Left lung (tissue), 14 donors: ENCODE data around the gene PCSK7. TPM values are rescaled to one million over a fixed set of nuclear protein-coding genes. Genes with fewer than 3 reads are reported as not detected.

Experiments used
- ATAC-seq: fragments of 200-7000 bp; cut with Tn5 transposase; one replicate; pipeline ENCODE4 v1.9.1; 2020; ENCODE audit warnings: moderate library complexity
- DNase-seq, 4 donors: peaks; one replicate each; pipeline ENCODE4 v3.0.0-alpha.2; 2013 to 2020
- H3K27ac ChIP-seq, 2 donors: fragments of 200-600 bp; sonication (generic) in 1 of 2; one replicate each; pipeline versions ENCODE4 v1.5.0 to v1.8.0; 2020 to 2021
- H3K27me3 ChIP-seq, 2 donors: fragments of 200-600 bp; sonication (generic) in 1 of 2; one replicate each; pipeline versions ENCODE4 v1.5.0 to v1.8.0; 2020 to 2021
- H3K36me3 ChIP-seq, 2 donors: fragments of 200-600 bp; sonication (generic) in 1 of 2; one replicate each; pipeline versions ENCODE4 v1.5.0 to v1.8.0; 2020 to 2021
- H3K4me1 ChIP-seq, 2 donors: fragments of 200-600 bp; one replicate each; pipeline ENCODE4 v1.8.0; 2021
- H3K4me3 ChIP-seq, 2 donors: fragments of 200-600 bp; sonication (generic) in 1 of 2; one replicate each; pipeline versions ENCODE4 v1.5.0 to v1.8.0; 2020 to 2021; ENCODE audit warnings: mild to moderate bottlenecking in 1 of 2
- H3K9me3 ChIP-seq, 2 donors: fragments of 200-600 bp; sonication (generic) in 1 of 2; one replicate each; pipeline versions ENCODE4 v1.5.0 to v1.8.0; 2020 to 2021
- CTCF ChIP-seq, 2 donors: fragments of 200-600 bp; sonication (generic) in 1 of 2; IDR thresholded peaks; one replicate each; pipeline versions ENCODE4 v1.5.0 to v1.8.0; 2021; ENCODE audit warnings: antibody characterized with exemption in 2 of 2
- intact Hi-C, 2 donors: fragments of 100-400 bp; cut with DNase I; formaldehyde crosslinking; loops; one replicate each; pipeline versions ENCODE4 v1.11.2 to v1.14.2; 2022
- long read RNA-seq, 12 donors: library from polyadenylated mRNA in 2 of 12; unstranded in 2 of 12; transcript quantifications; one replicate each; pipeline ENCODE4 v2.0.0 and lab custom pipeline, GENCODE V29; 2019 to 2026
- polyA plus RNA-seq, 6 donors: library from polyadenylated mRNA; unstranded; fragments of 120-200 nt; gene quantifications; one replicate each; pipeline ENCODE4 v1.2.1, GENCODE V29; 2013; ENCODE audit not compliant: insufficient read length in 6 of 6
- total RNA-seq, 2 donors: library from RNA; stranded (reverse); fragmentation: NEBNext Ultra II Directional; extraction: Animal tissue kit (Norgen Biotek cat#: 25700); gene quantifications; one replicate each; pipeline ENCODE4 v1.2.1, GENCODE V29; 2021
- donor health status: DM: no; HTN: yes; CAD: no.
- donor health status: DM: no; HTN: no; CAD: no.

Gene PCSK7
- total RNA-seq (10 to 100 TPM; 65.8 to 77.8 TPM), polyA plus RNA-seq (10 to 100 TPM; 24.5 to 33.1 (median 27.7) TPM)
- long read RNA-seq, donor 1, partial matches to known transcripts, result 5 of 5 reads
- long read RNA-seq, donor 1, other reads (novel, unspliced or antisense), result 0 of 5 reads
- long read RNA-seq, donor 2, full-length matches to known transcripts, result 1 of 229 reads
- long read RNA-seq, donor 2, partial matches to known transcripts, result 107 of 229 reads
- long read RNA-seq, donor 2, other reads (novel, unspliced or antisense), result 121 of 229 reads
- long read RNA-seq, donor 3, full-length matches to known transcripts, result 3 of 392 reads
- long read RNA-seq, donor 3, partial matches to known transcripts, result 240 of 392 reads
- long read RNA-seq, donor 3, other reads (novel, unspliced or antisense), result 149 of 392 reads
- long read RNA-seq, donor 4, full-length matches to known transcripts, result 2 of 16 reads
- long read RNA-seq, donor 4, partial matches to known transcripts, result 5 of 16 reads
- long read RNA-seq, donor 4, other reads (novel, unspliced or antisense), result 9 of 16 reads
- long read RNA-seq, donor 5, full-length matches to known transcripts, result 2 of 2 reads
- long read RNA-seq, donor 5, partial matches to known transcripts, result 0 of 2 reads
- long read RNA-seq, donor 5, other reads (novel, unspliced or antisense), result 0 of 2 reads
- long read RNA-seq, donor 6, partial matches to known transcripts, result 44 of 117 reads
- long read RNA-seq, donor 6, other reads (novel, unspliced or antisense), result 73 of 117 reads
- long read RNA-seq, donor 7, full-length matches to known transcripts, result 1 of 1 reads
- long read RNA-seq, donor 7, partial matches to known transcripts, result 0 of 1 reads
- long read RNA-seq, donor 7, other reads (novel, unspliced or antisense), result 0 of 1 reads
- long read RNA-seq, donor 8, result 0 reads
- long read RNA-seq, donor 9, result 0 reads
- long read RNA-seq, donor 10, full-length matches to known transcripts, result 7 of 17 reads
- long read RNA-seq, donor 10, partial matches to known transcripts, result 7 of 17 reads
- long read RNA-seq, donor 10, other reads (novel, unspliced or antisense), result 3 of 17 reads
- long read RNA-seq, donor 11, full-length matches to known transcripts, result 4 of 47 reads
- long read RNA-seq, donor 11, partial matches to known transcripts, result 33 of 47 reads
- long read RNA-seq, donor 11, other reads (novel, unspliced or antisense), result 10 of 47 reads
- long read RNA-seq, donor 12, partial matches to known transcripts, result 0 of 8 reads
- long read RNA-seq, donor 12, other reads (novel, unspliced or antisense), result 8 of 8 reads

DNA sequence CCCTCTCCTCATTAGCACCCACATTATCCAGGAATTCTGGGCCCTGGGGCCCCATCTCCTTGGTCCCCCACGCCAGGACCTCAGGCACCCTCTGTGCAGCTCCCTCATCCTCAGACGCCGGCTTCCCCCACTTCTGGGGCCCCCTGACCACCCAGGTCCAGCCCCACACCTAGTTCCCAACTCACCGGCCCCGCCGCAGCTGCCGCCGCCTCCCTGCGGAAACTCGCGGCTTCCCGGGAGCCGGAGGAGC, at the start of gene PCSK7:
Gene PCSK7 (minus strand): TSS at position 232 of the 250 bp plus-strand sequence. CDS start 2,229 bp downstream, outside the sequence.
- Histone ChIP-seq H3K4me3 (peak within 1 kb of the TSS; percentile 89 to 95), H3K27ac (peak within 1 kb of the TSS; percentile 90 to 93), H3K36me3 (peaks cover 0 to 35% of the 10 kb centered on the region in 2 donors), H3K4me1 (peaks cover 9 to 42% of the 10 kb centered on the region in 2 donors), H3K9me3 (no peaks in the 10 kb centered on the region), H3K27me3 (no peaks in the 10 kb centered on the region)
- intact Hi-C loops, result no loop called here
- DNase-seq, result peak in 1 of 4 donors; percentile 76
- no peak for ATAC-seq
- no peak for TF ChIP-seq CTCF (IDR thresholded peaks at IDR 0.05)

DNA sequence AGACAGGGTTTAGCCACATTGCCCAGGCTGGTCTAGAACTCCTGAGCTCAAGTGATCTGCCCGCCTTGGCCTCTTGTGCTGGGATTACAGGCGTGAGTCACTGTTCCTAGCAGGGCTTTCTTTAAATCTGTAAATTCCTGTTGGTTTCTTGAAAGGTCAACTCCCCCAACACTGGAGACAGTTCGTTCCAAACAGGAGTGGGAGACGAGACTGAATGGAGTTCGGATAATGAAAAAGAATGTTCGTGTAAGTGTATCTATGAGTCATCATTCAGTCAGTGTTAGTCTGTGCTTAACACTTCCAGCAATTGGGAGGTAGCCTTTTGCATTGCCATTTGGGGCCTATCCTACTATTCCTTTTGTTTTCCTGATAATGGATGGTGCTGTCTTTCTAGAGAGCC, 49.3 kb upstream of the PCSK7 start:
- H3K27ac ChIP-seq, result peak overlapping the region; percentile 20 to 24
- peak; percentile 80 for ATAC-seq
- intact Hi-C loops, result no loop called here

GRCh38 chr11:117279711-117280376, 48.0 kb upstream of the PCSK7 start:
- Histone ChIP-seq H3K4me1 (peaks cover 0 to 3% of the 10 kb centered on the region in 2 donors), H3K4me3 (no peak overlapping the region), H3K9me3 (no peaks in the 10 kb centered on the region), H3K27me3 (no peaks in the 10 kb centered on the region), H3K27ac (peak overlapping the region in 1 of 2 donors; percentile 20), H3K36me3 (peaks cover 0 to 44% of the 10 kb centered on the region in 2 donors)
- TF ChIP-seq CTCF (IDR thresholded peaks at IDR 0.05), result no peak
- ATAC-seq (no peak), DNase-seq (no peak)
- intact Hi-C loops, result no loop called here

More for the DNA sequence above, 49.3 kb upstream of the PCSK7 start:
- no peak for DNase-seq
- Histone ChIP-seq H3K4me3 (no peak overlapping the region), H3K36me3 (peaks cover 0 to 51% of the 10 kb centered on the region in 2 donors), H3K4me1 (peaks cover 0 to 3% of the 10 kb centered on the region in 2 donors), H3K9me3 (no peaks in the 10 kb centered on the region), H3K27me3 (no peaks in the 10 kb centered on the region)
- no peak for TF ChIP-seq CTCF (IDR thresholded peaks at IDR 0.05)

DNA sequence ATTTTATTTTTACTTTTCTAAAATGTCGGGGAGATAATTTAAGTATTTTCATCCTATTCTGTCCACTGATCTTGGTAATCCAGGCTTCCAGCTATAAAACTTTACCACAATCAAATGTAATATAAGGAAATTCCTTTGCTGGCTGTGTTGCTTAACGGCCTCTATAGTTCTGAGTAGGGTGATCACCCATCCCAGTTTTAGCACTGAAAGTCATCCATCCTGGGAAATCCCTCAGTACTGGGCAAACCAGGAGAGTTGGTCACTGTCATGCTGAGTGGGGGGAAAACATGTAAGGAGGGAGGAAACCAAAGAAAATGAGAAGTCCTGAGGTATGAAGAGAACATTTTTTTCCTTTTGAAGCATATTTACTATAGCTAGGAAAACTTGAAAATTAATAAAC, 46.5 kb upstream of the PCSK7 start:
- H3K36me3 ChIP-seq, result peaks cover 0 to 29% of the 10 kb centered on the region in 2 donors
- DNase-seq, result no peak
- H3K4me1 ChIP-seq, result peaks cover 0 to 3% of the 10 kb centered on the region in 2 donors
- H3K9me3 ChIP-seq, result no peaks in the 10 kb centered on the region
- no peaks in the 10 kb centered on the region for H3K27me3 ChIP-seq
- no peak overlapping the region for H3K27ac ChIP-seq
- TF ChIP-seq CTCF (IDR thresholded peaks at IDR 0.05), result no peak
- intact Hi-C loops, result no loop called here
- no peak for ATAC-seq
- H3K4me3 ChIP-seq, result no peak overlapping the region
